Type B pancreatic cell (in vitro differentiated cells): ENCODE measurements around the gene ANG. TPM values are rescaled to one million over a fixed set of nuclear protein-coding genes. Genes with fewer than 3 reads are reported as not detected.
"Not testable (repeated sequence)": the region's sequence is repeated elsewhere in the genome, so short reads cannot be mapped to it uniquely, and the experiment has no call there.

Experiments used
- DNase-seq: peaks from one replicate; pipeline ENCODE4 v3.0.0; 2021; ENCODE audit warnings: mixed read lengths; ENCODE audit not compliant: unreplicated experiment; ENCODE audit errors: extremely low spot score
- H3K27ac Mint-ChIP-seq: 2 replicates; pipeline ENCODE4 v1.8.0; 2021; ENCODE audit warnings: mild to moderate bottlenecking, mixed read lengths
- H3K27me3 Mint-ChIP-seq: 2 replicates; pipeline ENCODE4 v1.8.0; 2021; ENCODE audit warnings: mixed read lengths
- H3K36me3 Mint-ChIP-seq: 2 replicates; pipeline ENCODE4 v1.8.0; 2021; ENCODE audit warnings: mixed read lengths
- H3K4me1 Mint-ChIP-seq: one replicate; pipeline ENCODE4 v1.8.0; 2021; ENCODE audit warnings: mixed read lengths; ENCODE audit not compliant: unreplicated experiment
- H3K4me3 Mint-ChIP-seq: 2 replicates; pipeline ENCODE4 v1.8.0; 2021; ENCODE audit warnings: mild to moderate bottlenecking, mixed read lengths
- H3K9me3 Mint-ChIP-seq: 2 replicates; pipeline ENCODE4 v1.8.0; 2021; ENCODE audit warnings: mixed read lengths
- CTCF ChIP-seq: fragments of 200-600 bp; sonication (generic); conservative IDR thresholded peaks from 2 replicates; pipeline ENCODE4 v1.5.0; 2021; ENCODE audit warnings: antibody characterized with exemption, mild to moderate bottlenecking
- total RNA-seq: library from RNA; stranded (reverse); gene quantifications from 2 replicates; pipeline ENCODE4 v1.2.1, GENCODE V29; 2021; ENCODE audit warnings: low replicate concordance

ANG gene
- total RNA-seq, 1 donor from 2014 or later, result 24.5 TPM

GRCh38 chr14:20659336-20659735 lies 29.2 kb upstream of the ANG start:
- no peak for DNase-seq
- H3K27me3 Mint-ChIP-seq, result peaks cover 96% of the 10 kb centered on the region
- no peak overlapping the region for H3K4me3 Mint-ChIP-seq
- no peaks in the 10 kb centered on the region for H3K4me1 Mint-ChIP-seq
- no peak for TF ChIP-seq CTCF
- H3K9me3 Mint-ChIP-seq, result no peaks in the 10 kb centered on the region
- no peaks in the 10 kb centered on the region for H3K36me3 Mint-ChIP-seq
- H3K27ac Mint-ChIP-seq, result no peak overlapping the region

- no peak overlapping the region for H3K4me3 Mint-ChIP-seq
These were observed 28.7 kb upstream of the ANG start for GRCh38 chr14:20659813-20660395.

GRCh38 chr14:20661197-20661596 lies 27.4 kb upstream of the ANG start:
- H3K9me3 Mint-ChIP-seq, result no peaks in the 10 kb centered on the region
- H3K4me1 Mint-ChIP-seq, result no peaks in the 10 kb centered on the region
- H3K36me3 Mint-ChIP-seq, result no peaks in the 10 kb centered on the region
- H3K27me3 Mint-ChIP-seq, result peaks cover 95% of the 10 kb centered on the region
- TF ChIP-seq CTCF, result no peak
- DNase-seq, result no peak
- H3K4me3 Mint-ChIP-seq, result no peak overlapping the region
- H3K27ac Mint-ChIP-seq, result no peak overlapping the region

More at GRCh38 chr14:20659813-20660395, 28.7 kb upstream of the ANG start:
- TF ChIP-seq CTCF, result no peak
- DNase-seq, result no peak
- no peaks in the 10 kb centered on the region for H3K4me1 Mint-ChIP-seq
- H3K27ac Mint-ChIP-seq, result no peak overlapping the region
- no peaks in the 10 kb centered on the region for H3K36me3 Mint-ChIP-seq
- H3K9me3 Mint-ChIP-seq, result no peaks in the 10 kb centered on the region
- H3K27me3 Mint-ChIP-seq, result peaks cover 97% of the 10 kb centered on the region

- Mint-ChIP-seq H3K9me3 (no peaks in the 10 kb centered on the region), H3K27me3 (peaks cover 94% of the 10 kb centered on the region), H3K4me1 (no peaks in the 10 kb centered on the region), H3K36me3 (no peaks in the 10 kb centered on the region), H3K4me3 (peak overlapping the region; percentile 83), H3K27ac (peak overlapping the region; percentile 71)
- TF ChIP-seq CTCF, result peak; percentile 51
- DNase-seq, result no peak
These were observed 25.4 kb upstream of the ANG start for GRCh38 chr14:20662968-20663732.

- H3K27me3 Mint-ChIP-seq, result peaks cover 81% of the 10 kb centered on the region
- H3K4me1 Mint-ChIP-seq, H3K4me3 Mint-ChIP-seq, DNase-seq, H3K36me3 Mint-ChIP-seq, H3K9me3 Mint-ChIP-seq, H3K27ac Mint-ChIP-seq: not testable (repeated sequence)
These were observed 22.1 kb upstream of the ANG start for GRCh38 chr14:20666400-20666961.

GRCh38 chr14:20667957-20668356 lies 20.6 kb upstream of the ANG start:
- no peak for DNase-seq
- no peaks in the 10 kb centered on the region for H3K36me3 Mint-ChIP-seq
- no peaks in the 10 kb centered on the region for H3K4me1 Mint-ChIP-seq
- no peaks in the 10 kb centered on the region for H3K9me3 Mint-ChIP-seq
- TF ChIP-seq CTCF, result no peak
- peaks cover 69% of the 10 kb centered on the region for H3K27me3 Mint-ChIP-seq
- no peak overlapping the region for H3K27ac Mint-ChIP-seq
- no peak overlapping the region for H3K4me3 Mint-ChIP-seq
